Gastrocnemius medialis (tissue), 4 donors: ENCODE data around the gene FAM222B. TPM values are rescaled to one million over a fixed set of nuclear protein-coding genes. Genes with fewer than 3 reads are reported as not detected.

ENCODE experiments used
- ATAC-seq, 2 donors: fragments of 150-250 bp; one replicate each; pipeline ENCODE4 v1.9.1; 2016
- DNase-seq, 2 donors: peaks; one replicate each; pipeline ENCODE4 v3.0.0-alpha.2; 2019
- H3K27ac ChIP-seq, 4 donors: fragments of 200-600 bp; sonication (generic); 1 replicate in 1 of 4; 2 replicates in 3 of 4; pipeline ENCODE4 v1.5.1; 2016 to 2018; ENCODE audit warnings: mild to moderate bottlenecking in 2 of 4, moderate library complexity in 1 of 4
- H3K27me3 ChIP-seq, 3 donors: fragments of 200-600 bp; sonication (generic) in 2 of 3; 1 replicate in 1 of 3; 2 replicates in 2 of 3; pipeline versions ENCODE4 v1.5.1 to v1.6.0; 2016 to 2019; ENCODE audit warnings: mild to moderate bottlenecking in 1 of 3, moderate library complexity in 1 of 3
- H3K36me3 ChIP-seq, 2 donors: fragments of 200-600 bp; sonication (generic) in 1 of 2; one replicate each; pipeline ENCODE4 v1.5.1; 2017 to 2018
- H3K4me1 ChIP-seq, 2 donors: fragments of 200-600 bp; sonication (generic) in 1 of 2; one replicate each; pipeline ENCODE4 v1.5.1; 2016 to 2017; ENCODE audit warnings: mild to moderate bottlenecking in 2 of 2
- H3K4me3 ChIP-seq, 4 donors: fragments of 200-600 bp; sonication (generic) in 3 of 4; 1 replicate in 1 of 4; 2 replicates in 3 of 4; pipeline ENCODE4 v1.5.1; 2016 to 2019; ENCODE audit warnings: mild to moderate bottlenecking in 2 of 4
- H3K9me3 ChIP-seq, 3 donors: fragments of 200-600 bp; sonication (generic) in 2 of 3; 1 replicate in 1 of 3; 2 replicates in 2 of 3; pipeline ENCODE4 v1.5.1; 2016 to 2019
- POLR2A ChIP-seq, 2 donors: fragments of 450-650 bp; IDR thresholded peaks; one replicate each; pipeline ENCODE4 v1.6.1; 2017; ENCODE audit warnings: antibody characterized with exemption in 2 of 2, mild to moderate bottlenecking in 2 of 2, moderate library complexity in 2 of 2
- in situ Hi-C, 4 donors: fragments of 200-750 bp; cut with MboI; loops; one replicate each; pipeline versions ENCODE4 v1.15.0 to v1.8.0; 2017; ENCODE audit warnings: low sequenced_read_pairs in 4 of 4
- intact Hi-C: fragments of 100-400 bp; cut with DNase I; formaldehyde crosslinking; loops from one replicate; pipeline ENCODE4 v1.15.1; 2023; ENCODE audit warnings: low total_unique reads
- total RNA-seq, 4 donors: library from RNA; depleted of rRNA; stranded (reverse); fragments of >200 nt; gene quantifications; one replicate each; pipeline versions ENCODE4 v1.1.0 to v1.2.3, GENCODE V29; 2016
- TF ChIP-seq, protein P1 (sequence below), 5 experiments: fragments of 450-650 bp in 3 of 5; fragments of 200-600 bp in 2 of 5; sonication (generic) in 2 of 5; IDR thresholded peaks in 4 of 5; conservative IDR thresholded peaks in 1 of 5; 1 replicate in 4 of 5; 2 replicates in 1 of 5; pipeline ENCODE4 v1.5.1; 2016 to 2019; ENCODE audit warnings: antibody characterized with exemption in 5 of 5, mild to moderate bottlenecking in 3 of 5, moderate library complexity in 3 of 5

FAM222B gene
- total RNA-seq, 4 donors from 2014 or later = 36.2 to 82.6 (median 66.8) TPM

DNA sequence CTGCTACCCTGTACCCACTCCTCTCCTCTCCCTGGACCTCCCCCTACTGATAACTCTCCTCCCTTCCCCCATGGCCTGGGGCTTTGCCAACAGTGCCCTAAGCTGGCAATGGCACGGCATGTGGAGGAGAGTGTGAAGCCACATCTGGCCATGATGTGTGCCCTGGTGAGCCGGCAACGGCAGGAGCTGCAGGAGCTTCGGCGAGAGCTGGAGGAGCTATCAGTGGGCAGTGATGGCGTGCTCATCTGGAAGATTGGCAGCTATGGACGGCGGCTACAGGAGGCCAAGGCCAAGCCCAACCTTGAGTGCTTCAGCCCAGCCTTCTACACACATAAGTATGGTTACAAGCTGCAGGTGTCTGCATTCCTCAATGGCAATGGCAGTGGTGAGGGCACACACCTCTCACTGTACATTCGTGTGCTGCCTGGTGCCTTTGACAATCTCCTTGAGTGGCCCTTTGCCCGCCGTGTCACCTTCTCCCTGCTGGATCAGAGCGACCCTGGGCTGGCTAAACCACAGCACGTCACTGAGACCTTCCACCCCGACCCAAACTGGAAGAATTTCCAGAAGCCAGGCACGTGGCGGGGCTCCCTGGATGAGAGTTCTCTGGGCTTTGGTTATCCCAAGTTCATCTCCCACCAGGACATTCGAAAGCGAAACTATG is 93.6 kb downstream of the FAM222B start:
- intact Hi-C loops = no loop called here
- Histone ChIP-seq H3K4me1 (peaks cover 20 to 29% of the 10 kb centered on the region in 2 donors), H3K36me3 (no peaks in the 10 kb centered on the region), H3K27ac (no peak overlapping the region), H3K9me3 (no peaks in the 10 kb centered on the region), H3K27me3 (no peaks in the 10 kb centered on the region), H3K4me3 (no peak overlapping the region)
- TF ChIP-seq, protein P1, sequence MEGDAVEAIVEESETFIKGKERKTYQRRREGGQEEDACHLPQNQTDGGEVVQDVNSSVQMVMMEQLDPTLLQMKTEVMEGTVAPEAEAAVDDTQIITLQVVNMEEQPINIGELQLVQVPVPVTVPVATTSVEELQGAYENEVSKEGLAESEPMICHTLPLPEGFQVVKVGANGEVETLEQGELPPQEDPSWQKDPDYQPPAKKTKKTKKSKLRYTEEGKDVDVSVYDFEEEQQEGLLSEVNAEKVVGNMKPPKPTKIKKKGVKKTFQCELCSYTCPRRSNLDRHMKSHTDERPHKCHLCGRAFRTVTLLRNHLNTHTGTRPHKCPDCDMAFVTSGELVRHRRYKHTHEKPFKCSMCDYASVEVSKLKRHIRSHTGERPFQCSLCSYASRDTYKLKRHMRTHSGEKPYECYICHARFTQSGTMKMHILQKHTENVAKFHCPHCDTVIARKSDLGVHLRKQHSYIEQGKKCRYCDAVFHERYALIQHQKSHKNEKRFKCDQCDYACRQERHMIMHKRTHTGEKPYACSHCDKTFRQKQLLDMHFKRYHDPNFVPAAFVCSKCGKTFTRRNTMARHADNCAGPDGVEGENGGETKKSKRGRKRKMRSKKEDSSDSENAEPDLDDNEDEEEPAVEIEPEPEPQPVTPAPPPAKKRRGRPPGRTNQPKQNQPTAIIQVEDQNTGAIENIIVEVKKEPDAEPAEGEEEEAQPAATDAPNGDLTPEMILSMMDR (IDR thresholded peaks at IDR 0.05 in 4 of 5, conservative IDR thresholded peaks at IDR 0.05 in 1 of 5) = no peak
- no peak for TF ChIP-seq POLR2A (IDR thresholded peaks at IDR 0.05)
- ATAC-seq (no peak), DNase-seq (no peak)
- in situ Hi-C loops = no loop called here

DNA sequence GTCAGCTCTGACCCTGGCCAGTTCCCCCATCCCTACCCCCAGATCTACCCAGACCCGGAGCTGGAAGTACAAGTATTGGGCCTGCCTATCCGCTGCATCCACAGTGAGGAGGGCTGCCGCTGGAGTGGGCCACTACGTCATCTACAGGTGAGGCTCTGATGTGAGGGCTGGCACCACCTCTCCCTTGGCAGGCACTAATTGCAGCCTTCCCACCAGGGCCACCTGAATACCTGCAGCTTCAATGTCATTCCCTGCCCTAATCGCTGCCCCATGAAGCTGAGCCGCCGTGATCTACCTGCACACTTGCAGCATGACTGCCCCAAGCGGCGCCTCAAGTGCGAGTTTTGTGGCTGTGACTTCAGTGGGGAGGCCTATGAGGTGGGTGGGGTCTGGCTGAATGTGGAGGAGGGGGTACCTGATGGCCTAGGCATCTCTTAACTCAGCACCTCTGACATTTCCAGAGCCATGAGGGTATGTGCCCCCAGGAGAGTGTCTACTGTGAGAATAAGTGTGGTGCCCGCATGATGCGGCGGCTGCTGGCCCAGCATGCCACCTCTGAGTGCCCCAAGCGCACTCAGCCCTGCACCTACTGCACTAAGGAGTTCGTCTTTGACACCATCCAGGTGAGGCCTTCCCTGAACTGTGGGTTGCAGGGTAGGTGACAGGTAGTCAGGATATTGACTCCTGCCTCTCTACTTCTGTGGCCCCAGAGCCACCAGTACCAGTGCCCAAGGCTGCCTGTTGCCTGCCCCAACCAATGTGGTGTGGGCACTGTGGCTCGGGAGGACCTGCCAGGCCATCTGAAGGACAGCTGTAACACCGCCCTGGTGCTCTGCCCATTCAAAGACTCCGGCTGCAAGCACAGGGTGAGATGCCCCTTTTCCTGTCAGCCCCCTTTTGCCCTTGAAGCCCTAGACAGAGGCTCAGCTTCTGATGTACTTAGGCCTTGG is 94.5 kb downstream of the FAM222B start:
- DNase-seq (no peak), ATAC-seq (no peak)
- Histone ChIP-seq H3K27me3 (no peaks in the 10 kb centered on the region), H3K36me3 (no peaks in the 10 kb centered on the region), H3K4me1 (peaks cover 25 to 29% of the 10 kb centered on the region in 2 donors), H3K9me3 (no peaks in the 10 kb centered on the region), H3K4me3 (no peak overlapping the region), H3K27ac (no peak overlapping the region)
- TF ChIP-seq, protein P1 (IDR thresholded peaks at IDR 0.05 in 4 of 5, conservative IDR thresholded peaks at IDR 0.05 in 1 of 5) = no peak
- TF ChIP-seq POLR2A (IDR thresholded peaks at IDR 0.05) = no peak
- in situ Hi-C loops (no loop called here), intact Hi-C loops (no loop called here)

DNA sequence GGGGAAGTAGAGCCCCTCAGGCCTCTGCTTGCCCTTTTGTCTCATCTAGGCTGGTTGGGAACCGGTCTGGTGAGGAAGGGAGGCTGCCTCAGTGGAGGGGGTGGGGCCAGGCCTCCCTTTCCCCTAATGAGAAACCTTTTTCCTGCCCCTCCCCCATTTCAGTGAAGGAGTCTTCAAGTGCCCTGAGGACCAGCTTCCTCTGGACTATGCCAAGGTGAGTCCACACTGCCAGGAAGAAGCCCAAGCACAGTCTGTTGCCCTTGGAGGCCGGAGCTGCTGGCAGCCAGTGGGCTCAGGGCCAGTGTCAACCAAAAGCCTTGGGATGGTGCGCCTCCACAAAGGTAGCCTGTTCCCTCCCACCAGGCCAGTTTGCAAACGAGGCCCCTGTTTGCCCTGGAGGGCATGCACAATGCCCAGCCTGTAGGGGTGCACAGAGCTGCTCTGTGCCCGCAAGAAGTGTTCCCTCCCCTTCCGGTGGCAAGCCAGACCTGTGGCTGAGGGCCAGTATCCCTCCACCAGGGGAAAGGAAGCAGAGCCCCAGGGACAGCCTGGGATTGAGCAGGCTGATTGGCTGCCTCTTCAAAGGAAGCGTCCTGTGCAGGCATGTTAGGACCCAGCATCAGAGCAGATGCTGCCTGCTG is 95.4 kb downstream of the FAM222B start:
- intact Hi-C loops = no loop called here
- Histone ChIP-seq H3K9me3 (no peaks in the 10 kb centered on the region), H3K27me3 (no peaks in the 10 kb centered on the region), H3K36me3 (no peaks in the 10 kb centered on the region), H3K4me3 (no peak overlapping the region), H3K27ac (peak overlapping the region in 1 of 4 donors; percentile 54), H3K4me1 (peaks cover 27 to 29% of the 10 kb centered on the region in 2 donors)
- no peak for ATAC-seq
- in situ Hi-C loops = no loop called here
- no peak for TF ChIP-seq POLR2A (IDR thresholded peaks at IDR 0.05)
- TF ChIP-seq, protein P1 (IDR thresholded peaks at IDR 0.05 in 4 of 5, conservative IDR thresholded peaks at IDR 0.05 in 1 of 5) = no peak
- DNase-seq = no peak

GRCh38 chr17:28746611-28747050 is 96.0 kb downstream of the FAM222B start:
- no peaks in the 10 kb centered on the region for H3K27me3 ChIP-seq
- ATAC-seq (peak in 1 of 2 donors; percentile 6), DNase-seq (peak in 1 of 2 donors; percentile 47)
- H3K4me1 ChIP-seq = peaks cover 27 to 29% of the 10 kb centered on the region in 2 donors
- no peak overlapping the region for H3K4me3 ChIP-seq
- TF ChIP-seq, protein P1 (IDR thresholded peaks at IDR 0.05 in 4 of 5, conservative IDR thresholded peaks at IDR 0.05 in 1 of 5) = no peak
- no peak for TF ChIP-seq POLR2A (IDR thresholded peaks at IDR 0.05)
- no peaks in the 10 kb centered on the region for H3K36me3 ChIP-seq
- intact Hi-C loops = no loop called here
- H3K27ac ChIP-seq = peak overlapping the region in 1 of 4 donors; percentile 54
- no peaks in the 10 kb centered on the region for H3K9me3 ChIP-seq
- in situ Hi-C loops = no loop called here
